Uterus (tissue), 2 donors: ENCODE data around the gene NDC80.

Experiments used
- POLR2A ChIP-seq, 2 donors: fragments of 450-650 bp; IDR thresholded peaks; one replicate each; pipeline ENCODE4 v1.6.1; 2016; ENCODE audit warnings: antibody characterized with exemption in 2 of 2, mild to moderate bottlenecking in 1 of 2, moderate library complexity in 1 of 2
- TF ChIP-seq, protein P1 (sequence below), 4 experiments: fragments of 200-600 bp in 2 of 4; fragments of 450-650 bp in 2 of 4; sonication (generic) in 2 of 4; IDR thresholded peaks; one replicate each; pipeline ENCODE4 v1.5.1; 2016 to 2019; ENCODE audit warnings: antibody characterized with exemption in 4 of 4, mild to moderate bottlenecking in 2 of 4, moderate library complexity in 1 of 4

DNA sequence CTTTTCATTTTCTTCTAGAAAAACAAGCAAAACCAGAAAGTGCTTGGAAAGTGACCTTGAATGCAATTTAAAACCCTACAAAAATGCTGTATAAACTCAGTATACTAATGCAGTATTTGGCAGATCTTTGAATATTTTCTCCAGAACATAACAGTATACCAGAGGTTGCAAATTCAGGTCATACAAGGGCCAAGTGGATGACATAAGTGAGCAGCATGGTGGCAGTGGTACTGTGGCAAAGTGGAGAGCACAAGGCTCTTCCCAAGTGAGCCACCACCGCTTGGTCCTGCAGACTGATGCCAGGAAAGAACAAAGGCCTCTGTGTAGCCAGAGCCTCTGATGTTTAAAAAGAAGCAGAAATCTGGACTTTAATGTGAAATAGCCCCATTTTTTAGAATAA, 33.1 kb upstream of the NDC80 start:
- no peak for TF ChIP-seq POLR2A (IDR thresholded peaks at IDR 0.05)
- TF ChIP-seq, protein P1, sequence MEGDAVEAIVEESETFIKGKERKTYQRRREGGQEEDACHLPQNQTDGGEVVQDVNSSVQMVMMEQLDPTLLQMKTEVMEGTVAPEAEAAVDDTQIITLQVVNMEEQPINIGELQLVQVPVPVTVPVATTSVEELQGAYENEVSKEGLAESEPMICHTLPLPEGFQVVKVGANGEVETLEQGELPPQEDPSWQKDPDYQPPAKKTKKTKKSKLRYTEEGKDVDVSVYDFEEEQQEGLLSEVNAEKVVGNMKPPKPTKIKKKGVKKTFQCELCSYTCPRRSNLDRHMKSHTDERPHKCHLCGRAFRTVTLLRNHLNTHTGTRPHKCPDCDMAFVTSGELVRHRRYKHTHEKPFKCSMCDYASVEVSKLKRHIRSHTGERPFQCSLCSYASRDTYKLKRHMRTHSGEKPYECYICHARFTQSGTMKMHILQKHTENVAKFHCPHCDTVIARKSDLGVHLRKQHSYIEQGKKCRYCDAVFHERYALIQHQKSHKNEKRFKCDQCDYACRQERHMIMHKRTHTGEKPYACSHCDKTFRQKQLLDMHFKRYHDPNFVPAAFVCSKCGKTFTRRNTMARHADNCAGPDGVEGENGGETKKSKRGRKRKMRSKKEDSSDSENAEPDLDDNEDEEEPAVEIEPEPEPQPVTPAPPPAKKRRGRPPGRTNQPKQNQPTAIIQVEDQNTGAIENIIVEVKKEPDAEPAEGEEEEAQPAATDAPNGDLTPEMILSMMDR (IDR thresholded peaks at IDR 0.05) = no peak
